K562 (cell line): Measurements from ENCODE around the gene OR2AT4. TPM values are rescaled to one million over a fixed set of nuclear protein-coding genes. Genes with fewer than 3 reads are reported as not detected.

Experiments
- ATAC-seq: fragments of 200-7000 bp; cut with Tn5 transposase; 3 replicates; pipeline ENCODE4 v1.9.1; 2020; ENCODE audit warnings: moderate library complexity
- BruUV-seq: library from RNA; stranded (reverse); fragments of 400-500 nt; replicated peaks from 2 replicates; lab custom pipeline; 2021; lab: Mats Ljungman, UMichigan
- CTCF ChIA-PET: fragments of 300-600 bp; formaldehyde crosslinking; extraction: SDS; loops from one replicate; lab custom pipeline; 2021; ENCODE audit warnings: low intra/inter-chr PET ratio; lab: Yijun Ruan, JAX
- POLR2A ChIA-PET: fragments of 300-600, 350-650 bp; sonication (Branson Sonifier 250); formaldehyde crosslinking; extraction: SDS; loops from one replicate; lab custom pipeline; 2021; ENCODE audit warnings: antibody characterized with exemption, inconsistent platforms; lab: Yijun Ruan, JAX
- DNase-seq, 4 experiments: peaks; one replicate each; pipeline versions ENCODE4 v3.0.0 to v3.0.0-alpha.2; 2011 to 2018; ENCODE audit warnings: low spot score in 3 of 4, mixed read lengths in 3 of 4; ENCODE audit errors: extremely low read depth in 1 of 4
- FAIRE-seq: peaks from 2 replicates; lab custom pipeline; 2011; peaks lifted over from hg19 to GRCh38; lab: Jason Lieb, UNC
- H2AFZ ChIP-seq: 2 replicates; pipeline ENCODE4 v1.6.0; 2011; ENCODE audit warnings: low read depth, low read length, control low read depth, inconsistent platforms
- H3K27ac ChIP-seq: fragments of 200-600 bp; 3 replicates; pipeline ENCODE4 v1.8.0; 2011; ENCODE audit warnings: low read depth, mild to moderate bottlenecking, control low read depth, inconsistent platforms, low read length, moderate library complexity, mixed read lengths; ENCODE audit errors: extremely low read depth
- H3K27me3 ChIP-seq, 2 experiments: fragments of 300-600 bp in 1 of 2; 2 replicates in 1 of 2; 3 replicates in 1 of 2; pipeline versions ENCODE4 v1.6.0 to v1.8.0; 2011; ENCODE audit warnings: inconsistent platforms in 2 of 2, low read length in 2 of 2, mild to moderate bottlenecking in 1 of 2, mixed read lengths in 1 of 2, moderate library complexity in 1 of 2; ENCODE audit not compliant: control insufficient read depth in 2 of 2, insufficient read depth in 2 of 2
- H3K36me3 ChIP-seq: fragments of 300-600 bp; 3 replicates; pipeline ENCODE4 v1.8.0; 2011; ENCODE audit warnings: mild to moderate bottlenecking, low read length, inconsistent platforms; ENCODE audit not compliant: control insufficient read depth, insufficient read depth
- H3K4me1 ChIP-seq, 2 experiments: fragments of 200-600 bp in 1 of 2; replicated peaks in 1 of 2; 2 replicates in 1 of 2; 3 replicates in 1 of 2; pipeline versions ENCODE4 v1.5.1 to v1.8.0; 2011; ENCODE audit warnings: inconsistent platforms in 2 of 2, low read length in 2 of 2, mild to moderate bottlenecking in 1 of 2, mixed read lengths in 1 of 2, moderate library complexity in 1 of 2; ENCODE audit not compliant: control insufficient read depth in 2 of 2, insufficient read depth in 2 of 2
- H3K4me2 ChIP-seq: 2 replicates; pipeline ENCODE4 v1.6.1; 2011; ENCODE audit warnings: low read length, control low read depth, inconsistent platforms, mixed read lengths; ENCODE audit not compliant: insufficient read depth
- H3K4me3 ChIP-seq: fragments of 200-600 bp; sonication (generic), shearing (Covaris generic); 2 replicates; pipeline ENCODE4 v1.5.1; 2016; ENCODE audit warnings: control low read depth, inconsistent platforms
- H3K79me2 ChIP-seq: fragments of 200-600 bp; 3 replicates; pipeline ENCODE4 v1.8.0; 2011; ENCODE audit warnings: low read length, inconsistent platforms; ENCODE audit not compliant: control insufficient read depth, insufficient read depth
- H3K9ac ChIP-seq, 2 experiments: 2 replicates each; pipeline versions ENCODE4 v1.6.0 to v1.6.1; 2011; ENCODE audit warnings: low read depth in 2 of 2, low read length in 2 of 2, control low read depth in 1 of 2, inconsistent platforms in 1 of 2, mild to moderate bottlenecking in 1 of 2, mixed read lengths in 1 of 2; ENCODE audit not compliant: insufficient read depth in 1 of 2
- H3K9me1 ChIP-seq: one replicate; pipeline ENCODE4 v1.6.0; 2011; ENCODE audit warnings: inconsistent platforms, mild to moderate bottlenecking, low read length, moderate library complexity; ENCODE audit not compliant: control insufficient read depth, insufficient read depth
- H3K9me3 ChIP-seq: replicated peaks from 2 replicates; pipeline ENCODE4 v1.5.1; 2011; ENCODE audit warnings: low read depth, low read length, inconsistent platforms; ENCODE audit not compliant: control insufficient read depth, insufficient read depth
- H4K20me1 ChIP-seq: replicated peaks from 2 replicates; pipeline ENCODE4 v1.6.1; 2011; ENCODE audit warnings: low read length, inconsistent platforms, mixed read lengths; ENCODE audit not compliant: control insufficient read depth, insufficient read depth
- CC2D1A ChIP-seq: fragments of 450-650 bp; IDR thresholded peaks from 2 replicates; pipeline ENCODE4 v1.6.1; 2017; ENCODE audit warnings: mild to moderate bottlenecking
- KDM1A ChIP-seq, 2 experiments: fragments of 450-650 bp; IDR thresholded peaks; 2 replicates each; pipeline ENCODE4 v1.6.1; 2016; ENCODE audit warnings: mild to moderate bottlenecking in 2 of 2
- NFRKB ChIP-seq: fragments of 450-650 bp; IDR thresholded peaks from 2 replicates; pipeline ENCODE4 v1.6.1; 2016; ENCODE audit warnings: low read depth
- POLR2G ChIP-seq: fragments of 200-400 bp; formaldehyde crosslinking; IDR thresholded peaks from 2 replicates; pipeline ENCODE4 v1.6.1; 2017; ENCODE audit warnings: low read depth, mild to moderate bottlenecking, antibody characterized with exemption, low read length, moderate library complexity
- POLR2H ChIP-seq: IDR thresholded peaks from 2 replicates; pipeline ENCODE4 v1.6.1; 2016; ENCODE audit warnings: missing genetic modification characterization, low read depth, mild to moderate bottlenecking, control low read depth, missing compliant biosample characterization, moderate library complexity
- PYGO2 ChIP-seq: fragments of 450-650 bp; IDR thresholded peaks from 2 replicates; pipeline ENCODE4 v1.6.1; 2016; ENCODE audit warnings: mild to moderate bottlenecking, missing genetic modification characterization, moderate library complexity, missing compliant biosample characterization
- RFX5 ChIP-seq: IDR thresholded peaks from 2 replicates; pipeline ENCODE4 v1.6.1; 2011; ENCODE audit warnings: low read depth, mild to moderate bottlenecking, improper control_type of control experiment, low read length
- SP1 ChIP-seq: sonication (generic); formaldehyde crosslinking; IDR thresholded peaks from 2 replicates; pipeline ENCODE4 v1.8.1; 2022; ENCODE audit warnings: mild to moderate bottlenecking, missing genetic modification reagents
- SRF ChIP-seq, 2 experiments: fragments of 250-450, 450-650 bp in 1 of 2; sonication (Bioruptor Pico) in 1 of 2; sonication (generic) in 1 of 2; formaldehyde crosslinking; IDR thresholded peaks; 2 replicates each; pipeline versions ENCODE4 v1.5.0 to v1.5.1; 2020 to 2022; ENCODE audit warnings: mild to moderate bottlenecking in 1 of 2, missing genetic modification reagents in 1 of 2
- TEAD1 ChIP-seq, 2 experiments: fragments of 450-650 bp in 1 of 2; sonication (generic) in 1 of 2; formaldehyde crosslinking; IDR thresholded peaks; 2 replicates each; pipeline versions ENCODE4 v1.4.0 to v1.8.0; 2020 to 2022; ENCODE audit warnings: mild to moderate bottlenecking in 2 of 2, missing genetic modification reagents in 1 of 2
- TRIM24 ChIP-seq, 2 experiments: fragments of 450-650 bp; IDR thresholded peaks; 2 replicates each; pipeline ENCODE4 v1.6.1; 2016
- ZNF121 ChIP-seq: sonication (generic); formaldehyde crosslinking; conservative IDR thresholded peaks from 2 replicates; pipeline ENCODE4 v1.8.0; 2022; ENCODE audit warnings: missing genetic modification reagents
- ZNF384 ChIP-seq: IDR thresholded peaks from 2 replicates; pipeline ENCODE4 v1.6.1; 2012; ENCODE audit warnings: low read depth, low read length, improper control_type of control experiment
- whole genome bisulfite sequencing: fragments of 100-300 bp; shearing (Covaris generic); methylation state at CpG from one replicate; pipeline ENCODE4 v1.1.6; 2016; ENCODE audit warnings: low coverage, mixed read lengths; ENCODE audit not compliant: insufficient coverage; ENCODE audit errors: missing lambda C conversion rate; 5-methylcytosine and 5-hydroxymethylcytosine counted together
- in situ Hi-C: fragments of 300-500 bp; cut with MboI; formaldehyde crosslinking; loops from 4 replicates; pipeline ENCODE4 v1.15.0; 2018; ENCODE audit warnings: inconsistent platforms, mixed read lengths
- intact Hi-C: fragments of 100-400 bp; cut with micrococcal nuclease; formaldehyde crosslinking; loops from 2 replicates; pipeline ENCODE4 v1.14.2; 2022
- polyA plus RNA-seq, 8 experiments: library from polyadenylated mRNA; depleted of rRNA in 4 of 8; stranded (reverse) in 5 of 8; unstranded in 3 of 8; fragments of >200 nt; fragmentation: Nextera tagmentation in 2 of 8; fragmentation: Illumina TruSeq in 1 of 8; extraction: Ambion mirVana in 2 of 8; extraction: Trizol in 1 of 8; gene quantifications; 2 replicates each; pipeline versions ENCODE4 v1.2.1 to v1.2.3, GENCODE V29; 2011 to 2014; ENCODE audit warnings: inconsistent platforms in 1 of 8, missing spikeins in 1 of 8
- total RNA-seq, 7 experiments: library from RNA; depleted of rRNA in 6 of 7; stranded (reverse); fragments of >200 nt in 6 of 7; fragmentation: Illumina TruSeq in 2 of 7; extraction: Trizol in 2 of 7; gene quantifications; 2 replicates each; pipeline versions ENCODE4 v1.2.1 to v1.2.3, GENCODE V29; 2011 to 2021; ENCODE audit warnings: low replicate concordance in 1 of 7
- TF ChIP-seq, protein P1 (sequence below), 2 experiments: fragments of 450-650 bp; IDR thresholded peaks; 2 replicates each; pipeline ENCODE4 v1.6.1; 2018; ENCODE audit warnings: mild to moderate bottlenecking in 2 of 2, low read depth in 1 of 2; ENCODE audit not compliant: partially characterized antibody in 2 of 2
- TF ChIP-seq, protein P2 (sequence below): fragments of 450-650 bp; formaldehyde crosslinking; IDR thresholded peaks from 2 replicates; pipeline ENCODE4 v1.4.0; 2020; ENCODE audit warnings: mild to moderate bottlenecking, mixed read lengths

Gene OR2AT4
- total and polyA plus RNA-seq, 9 of the 15 experiments (the other 6 are each of a cell fraction or from before 2014, with no cell fraction given): 0.86 to 3.1 (median 2.0) TPM

DNA sequence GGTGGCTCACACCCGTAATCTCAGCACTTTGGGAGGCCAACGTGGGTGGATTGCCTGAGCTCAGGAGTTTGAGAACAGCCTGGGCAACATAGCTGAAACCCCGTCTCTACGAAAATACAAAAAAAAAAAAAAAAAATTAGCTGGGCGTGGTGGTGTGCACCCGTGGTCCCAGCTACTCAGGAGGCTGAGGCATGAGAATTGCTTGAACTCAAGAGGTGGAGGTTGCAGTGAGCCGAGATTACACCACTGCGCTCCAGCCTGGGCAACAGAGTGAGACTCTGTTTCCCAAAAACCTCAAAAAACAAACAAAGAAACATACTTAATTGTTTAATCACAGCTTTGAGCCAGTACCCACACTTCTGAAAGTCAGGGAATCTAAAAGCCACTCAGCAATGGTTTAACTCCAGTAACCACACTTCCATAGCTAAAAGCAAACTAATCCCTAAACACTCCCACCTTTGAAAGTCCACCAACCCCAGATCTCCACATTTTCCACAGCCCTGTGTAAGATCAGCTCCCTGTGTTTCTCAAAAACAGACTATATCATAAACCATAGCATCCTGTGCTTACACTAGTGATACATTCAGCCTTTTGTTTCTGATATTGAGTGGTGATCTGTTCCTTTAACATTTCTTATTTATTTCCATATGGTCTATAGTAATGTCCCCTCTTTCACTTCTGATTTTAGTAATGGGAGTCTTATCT, 4.9 kb upstream of the OR2AT4 start:
- CTCF ChIA-PET: interaction anchor here (0.6 kb wide), 1 partner anchor 401 kb away, joined by 3 read pairs; no protein-coding TSS in a partner anchor
- Histone ChIP-seq H3K4me1 (peaks cover 31% of the 10 kb centered on the region in 2 experiments; a peak in 4 of 5 replicates), H3K9me1 (no peaks in the 10 kb centered on the region), H4K20me1 (no peaks in the 10 kb centered on the region), H3K9ac (peak overlapping the region in 1 of 2 experiments; percentile 76; a peak in 3 of 4 replicates), H3K9me3 (no peaks in the 10 kb centered on the region; the same call in 1 of the 2 replicates), H2AFZ (peak overlapping the region; percentile 83), H3K27me3 (no peaks in the 10 kb centered on the region), H3K36me3 (0 out of 3 replicates have a peak, but pooled peaks cover 5% of the 10 kb centered on the region), H3K4me3 (peak overlapping the region; percentile 40), H3K27ac (peak overlapping the region; percentile 89), H3K79me2 (peaks cover 60% of the 10 kb centered on the region), H3K4me2 (peak overlapping the region; percentile 86)
- intact Hi-C loops (loop anchor here (2.0 to 5.0 kb wide), 2 partner anchors 41 to 71 kb away; no protein-coding TSS in a partner anchor), in situ Hi-C loops (no loop called here)
- WGBS: 18% methylated on average over 8 of the region's 8 CpGs
- peak; percentile 21 for ATAC-seq
- peak in 1 of 4 experiments; percentile 62 for DNase-seq
- no TSS peak for BruUV-seq
- POLR2A ChIA-PET: interaction anchor here (0.8 to 1.7 kb wide), 3 partner anchors 9 to 68 kb away, joined by 3 to 4 read pairs (median 3); no protein-coding TSS in a partner anchor
- peak; percentile 37 for FAIRE-seq
- TF ChIP-seq KDM1A (IDR thresholded peaks at IDR 0.05): peak; percentile 67 to 87
- TF ChIP-seq, protein P1, sequence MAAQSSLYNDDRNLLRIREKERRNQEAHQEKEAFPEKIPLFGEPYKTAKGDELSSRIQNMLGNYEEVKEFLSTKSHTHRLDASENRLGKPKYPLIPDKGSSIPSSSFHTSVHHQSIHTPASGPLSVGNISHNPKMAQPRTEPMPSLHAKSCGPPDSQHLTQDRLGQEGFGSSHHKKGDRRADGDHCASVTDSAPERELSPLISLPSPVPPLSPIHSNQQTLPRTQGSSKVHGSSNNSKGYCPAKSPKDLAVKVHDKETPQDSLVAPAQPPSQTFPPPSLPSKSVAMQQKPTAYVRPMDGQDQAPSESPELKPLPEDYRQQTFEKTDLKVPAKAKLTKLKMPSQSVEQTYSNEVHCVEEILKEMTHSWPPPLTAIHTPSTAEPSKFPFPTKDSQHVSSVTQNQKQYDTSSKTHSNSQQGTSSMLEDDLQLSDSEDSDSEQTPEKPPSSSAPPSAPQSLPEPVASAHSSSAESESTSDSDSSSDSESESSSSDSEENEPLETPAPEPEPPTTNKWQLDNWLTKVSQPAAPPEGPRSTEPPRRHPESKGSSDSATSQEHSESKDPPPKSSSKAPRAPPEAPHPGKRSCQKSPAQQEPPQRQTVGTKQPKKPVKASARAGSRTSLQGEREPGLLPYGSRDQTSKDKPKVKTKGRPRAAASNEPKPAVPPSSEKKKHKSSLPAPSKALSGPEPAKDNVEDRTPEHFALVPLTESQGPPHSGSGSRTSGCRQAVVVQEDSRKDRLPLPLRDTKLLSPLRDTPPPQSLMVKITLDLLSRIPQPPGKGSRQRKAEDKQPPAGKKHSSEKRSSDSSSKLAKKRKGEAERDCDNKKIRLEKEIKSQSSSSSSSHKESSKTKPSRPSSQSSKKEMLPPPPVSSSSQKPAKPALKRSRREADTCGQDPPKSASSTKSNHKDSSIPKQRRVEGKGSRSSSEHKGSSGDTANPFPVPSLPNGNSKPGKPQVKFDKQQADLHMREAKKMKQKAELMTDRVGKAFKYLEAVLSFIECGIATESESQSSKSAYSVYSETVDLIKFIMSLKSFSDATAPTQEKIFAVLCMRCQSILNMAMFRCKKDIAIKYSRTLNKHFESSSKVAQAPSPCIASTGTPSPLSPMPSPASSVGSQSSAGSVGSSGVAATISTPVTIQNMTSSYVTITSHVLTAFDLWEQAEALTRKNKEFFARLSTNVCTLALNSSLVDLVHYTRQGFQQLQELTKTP (IDR thresholded peaks at IDR 0.05; ENCODE audit: low read depth in 1 of 2, partially characterized antibody in 2 of 2): peak in 1 of 2 experiments; percentile 17
- no peak for TF ChIP-seq PYGO2 (tag)
- TF ChIP-seq RFX5: no peak
- TF ChIP-seq NFRKB: peak; percentile 55
- TF ChIP-seq POLR2H (tag): no peak
- TF ChIP-seq SP1 (CRISPR knock-in tag): 0 out of 2 replicates have a peak, but pooled peaks have one; percentile 39
- TF ChIP-seq SRF (CRISPR knock-in tag; IDR thresholded peaks at IDR 0.05): no peak
- 0 out of 2 replicates have a peak, but pooled peaks have one; percentile 24 for TF ChIP-seq POLR2G
- no peak for TF ChIP-seq TEAD1 (CRISPR knock-in tag; IDR thresholded peaks at IDR 0.05)
- peak in 1 of 2 experiments; percentile 60; a peak in 1 of 4 replicates for TF ChIP-seq TRIM24 (IDR thresholded peaks at IDR 0.05)
- peak; percentile 62 for TF ChIP-seq ZNF121 (CRISPR knock-in tag)
- 0 out of 2 replicates have a peak, but pooled peaks have one; percentile 33 for TF ChIP-seq CC2D1A
- TF ChIP-seq ZNF384: peak; percentile 52; the same call in 1 of the 2 replicates
- TF ChIP-seq, protein P2, sequence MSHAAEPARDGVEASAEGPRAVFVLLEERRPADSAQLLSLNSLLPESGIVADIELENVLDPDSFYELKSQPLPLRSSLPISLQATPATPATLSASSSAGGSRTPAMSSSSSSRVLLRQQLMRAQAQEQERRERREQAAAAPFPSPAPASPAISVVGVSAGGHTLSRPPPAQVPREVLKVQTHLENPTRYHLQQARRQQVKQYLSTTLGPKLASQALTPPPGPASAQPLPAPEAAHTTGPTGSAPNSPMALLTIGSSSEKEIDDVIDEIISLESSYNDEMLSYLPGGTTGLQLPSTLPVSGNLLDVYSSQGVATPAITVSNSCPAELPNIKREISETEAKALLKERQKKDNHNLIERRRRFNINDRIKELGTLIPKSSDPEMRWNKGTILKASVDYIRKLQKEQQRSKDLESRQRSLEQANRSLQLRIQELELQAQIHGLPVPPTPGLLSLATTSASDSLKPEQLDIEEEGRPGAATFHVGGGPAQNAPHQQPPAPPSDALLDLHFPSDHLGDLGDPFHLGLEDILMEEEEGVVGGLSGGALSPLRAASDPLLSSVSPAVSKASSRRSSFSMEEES (CRISPR knock-in tag): no peak
